KOPT-K1 (cell line): ENCODE results near the gene RNU6-1.

Experiments used
- H3K27ac ChIP-seq: fragments of 200-600 bp; sonication (generic); 2 replicates; pipeline ENCODE4 v1.5.1; 2016; ENCODE audit warnings: antibody characterized with exemption, mild to moderate bottlenecking, low read depth, low read length; ENCODE audit not compliant: poor library complexity, severe bottlenecking
- H3K36me3 ChIP-seq: fragments of 200-600 bp; sonication (generic); 2 replicates; pipeline ENCODE4 v1.5.1; 2017; ENCODE audit warnings: antibody characterized with exemption, mild to moderate bottlenecking, low read length, moderate library complexity; ENCODE audit not compliant: insufficient read depth
- H3K9me3 ChIP-seq: fragments of 200-600 bp; sonication (generic); 2 replicates; pipeline ENCODE4 v1.5.1; 2017; ENCODE audit warnings: antibody characterized with exemption, low read length, mild to moderate bottlenecking; ENCODE audit not compliant: insufficient read depth, poor library complexity, severe bottlenecking

RNU6-1 gene

DNA sequence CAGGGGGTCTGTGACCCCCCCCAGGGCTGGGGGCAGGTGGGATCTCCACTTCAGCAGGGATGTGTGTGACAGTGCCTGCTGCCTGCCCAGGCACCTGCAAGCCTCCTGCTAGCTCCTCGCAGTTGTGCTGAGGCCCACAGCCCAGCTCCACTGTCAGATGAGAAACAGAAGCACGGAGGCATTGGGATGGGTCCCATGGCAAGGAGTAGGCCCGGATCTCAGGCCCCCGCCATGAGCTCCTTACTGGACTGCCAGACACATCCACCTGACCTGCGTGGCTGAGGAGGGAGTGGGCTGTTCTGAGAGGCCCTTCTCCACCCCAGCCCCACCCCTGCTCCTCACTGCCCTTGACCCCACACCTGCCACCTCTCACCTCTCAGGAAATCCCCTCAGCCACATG lies 32.7 kb downstream of the RNU6-1 start:
- no peak overlapping the region for H3K27ac ChIP-seq

DNA sequence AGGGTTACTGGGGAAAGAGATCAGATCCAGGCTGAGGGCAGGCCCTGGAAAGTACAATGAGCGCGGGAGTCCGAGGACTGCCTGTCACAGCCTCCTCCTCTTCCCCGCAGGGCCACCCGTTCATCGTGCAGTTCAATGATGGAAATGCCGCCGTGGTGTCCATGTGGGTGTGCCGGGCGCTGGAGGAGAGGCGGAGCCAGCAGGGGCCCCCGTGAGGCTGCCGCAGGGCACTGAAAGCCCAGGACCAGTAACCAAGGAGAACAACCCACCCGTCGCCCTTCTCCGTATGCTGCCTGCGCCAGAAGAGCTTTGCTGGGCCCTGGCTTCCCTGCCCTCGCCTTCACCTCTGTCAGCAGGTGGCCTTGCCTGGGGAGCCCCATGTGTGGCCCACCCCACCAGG lies 33.3 kb downstream of the RNU6-1 start:
- H3K9me3 ChIP-seq = no peaks in the 10 kb centered on the region
- peaks cover 5% of the 10 kb centered on the region; the same call in 1 of the 2 replicates for H3K36me3 ChIP-seq
- no peak overlapping the region for H3K27ac ChIP-seq

More for the DNA sequence above, 32.7 kb downstream of the RNU6-1 start:
- Histone ChIP-seq H3K36me3 (peaks cover 5% of the 10 kb centered on the region; the same call in 1 of the 2 replicates), H3K9me3 (no peaks in the 10 kb centered on the region)

DNA sequence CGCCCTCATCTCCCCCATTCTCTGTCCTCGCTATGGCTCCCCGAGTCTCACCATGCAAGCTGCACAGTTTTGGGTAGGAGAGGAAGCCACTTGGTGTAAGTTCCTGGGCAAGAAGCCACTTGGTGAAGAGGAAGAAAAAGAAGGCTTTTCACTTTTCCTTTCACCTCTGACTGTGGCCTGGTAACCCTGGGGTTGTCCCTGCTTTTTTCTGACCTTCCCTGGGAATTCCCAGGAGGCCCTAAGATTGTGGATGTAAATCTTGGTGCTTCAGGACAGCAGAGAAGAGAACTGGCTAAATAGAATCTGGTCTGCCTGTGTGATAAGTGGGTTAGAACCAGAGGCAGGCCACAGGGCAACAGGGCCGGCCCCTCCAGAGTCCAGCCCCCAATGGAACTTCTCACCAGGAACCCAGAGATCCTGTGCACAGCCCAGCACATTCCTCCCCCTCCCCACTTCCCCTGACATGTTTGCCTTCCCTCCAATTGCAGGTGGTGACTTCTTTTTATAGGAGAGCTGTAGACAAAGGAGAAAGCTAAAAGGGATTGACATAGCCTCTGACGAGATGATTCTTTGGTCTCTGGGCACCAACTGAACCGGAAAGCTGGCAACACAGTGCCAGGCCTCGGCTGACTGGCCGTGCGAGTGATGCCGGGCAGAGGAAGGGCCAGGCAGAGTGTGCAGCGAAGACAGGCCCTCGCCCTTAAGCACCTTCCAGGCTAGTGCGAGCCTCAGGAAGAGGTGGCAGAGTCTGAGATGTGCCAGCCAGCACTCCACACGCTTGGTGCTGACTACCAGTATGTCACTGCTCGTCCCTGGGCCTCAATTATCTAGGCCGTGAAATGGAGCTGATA lies 34.0 kb downstream of the RNU6-1 start:
- Histone ChIP-seq H3K9me3 (no peaks in the 10 kb centered on the region), H3K36me3 (peaks cover 5% of the 10 kb centered on the region; the same call in 1 of the 2 replicates), H3K27ac (no peak overlapping the region)

DNA sequence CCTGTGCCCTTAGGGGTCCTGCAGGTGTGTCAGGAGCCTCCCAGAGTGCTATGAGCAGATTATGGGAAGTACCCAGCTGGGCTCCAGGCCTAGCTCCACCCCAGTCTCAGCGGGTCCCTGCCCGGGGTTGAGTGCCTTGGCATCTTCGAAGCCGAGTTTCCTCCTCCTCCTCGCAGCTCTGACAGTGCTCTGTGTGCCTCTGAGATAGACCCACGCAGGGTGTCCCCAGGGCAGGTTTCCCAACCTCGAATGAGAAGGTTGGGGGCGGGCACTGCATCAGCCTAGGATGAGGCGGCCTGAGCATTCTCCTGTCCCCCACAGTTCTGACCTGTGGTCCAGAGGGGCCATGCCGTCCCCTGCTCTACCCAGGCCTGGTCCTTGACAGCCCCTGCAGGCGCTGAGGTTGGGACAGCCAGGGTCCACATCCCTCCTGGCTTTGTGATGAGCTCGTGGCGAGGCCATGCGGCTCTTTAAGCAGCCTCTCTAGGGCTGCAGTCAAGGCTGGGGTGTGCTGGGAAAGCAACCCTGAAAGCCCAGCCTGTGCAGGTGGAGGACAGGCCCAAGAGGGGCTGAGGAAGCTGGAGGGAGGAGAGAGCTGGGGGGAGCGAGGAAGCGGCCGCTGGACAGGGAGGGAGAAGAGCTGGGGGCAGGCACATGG lies 34.7 kb downstream of the RNU6-1 start:
- H3K36me3 ChIP-seq = peaks cover 5% of the 10 kb centered on the region; the same call in 1 of the 2 replicates

DNA sequence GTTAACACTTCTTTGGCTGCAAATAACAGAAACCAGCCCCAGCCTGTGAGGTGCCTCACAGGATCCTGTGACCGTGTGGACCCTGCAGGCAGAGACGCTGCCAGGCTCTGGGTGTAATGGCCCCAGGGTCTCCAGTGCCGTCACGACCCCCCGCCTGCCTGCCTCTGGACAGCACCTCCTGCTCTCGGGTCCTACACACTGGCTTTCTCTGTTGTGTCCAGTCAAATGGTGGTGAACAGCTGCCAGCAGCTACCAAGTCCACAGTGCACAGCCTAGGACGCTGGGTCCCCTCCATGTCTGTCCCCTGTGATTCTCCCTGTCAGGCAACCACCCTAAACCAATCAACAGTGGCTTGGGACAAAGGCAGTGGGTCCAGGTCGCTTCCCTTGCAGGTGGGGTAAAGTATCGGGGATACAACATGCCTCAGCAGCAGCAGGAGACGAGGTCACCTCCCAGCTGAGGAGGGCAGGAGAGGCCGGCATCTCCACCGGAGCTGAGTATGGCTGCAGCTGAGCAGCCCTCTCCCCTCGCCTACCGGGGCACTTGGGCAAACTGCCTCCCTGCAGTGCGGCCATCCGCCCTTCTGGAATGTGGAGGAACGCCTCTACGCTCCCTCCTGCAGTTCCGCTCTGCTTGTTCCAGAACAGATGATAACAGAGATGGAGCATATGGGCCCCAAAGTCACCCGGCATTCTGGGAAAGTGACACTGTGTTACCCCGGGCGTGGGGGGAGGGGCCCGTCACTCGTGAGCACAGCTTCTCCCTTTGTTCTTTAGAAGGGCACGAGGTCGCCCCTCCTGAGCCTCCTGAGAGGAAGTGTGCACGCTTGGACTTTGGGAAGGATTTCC lies 35.6 kb downstream of the RNU6-1 start:
- Histone ChIP-seq H3K9me3 (no peaks in the 10 kb centered on the region), H3K27ac (no peak overlapping the region), H3K36me3 (peaks cover 5% of the 10 kb centered on the region; the same call in 1 of the 2 replicates)

More for the DNA sequence above, 34.7 kb downstream of the RNU6-1 start:
- Histone ChIP-seq H3K9me3 (no peaks in the 10 kb centered on the region), H3K27ac (no peak overlapping the region)

DNA sequence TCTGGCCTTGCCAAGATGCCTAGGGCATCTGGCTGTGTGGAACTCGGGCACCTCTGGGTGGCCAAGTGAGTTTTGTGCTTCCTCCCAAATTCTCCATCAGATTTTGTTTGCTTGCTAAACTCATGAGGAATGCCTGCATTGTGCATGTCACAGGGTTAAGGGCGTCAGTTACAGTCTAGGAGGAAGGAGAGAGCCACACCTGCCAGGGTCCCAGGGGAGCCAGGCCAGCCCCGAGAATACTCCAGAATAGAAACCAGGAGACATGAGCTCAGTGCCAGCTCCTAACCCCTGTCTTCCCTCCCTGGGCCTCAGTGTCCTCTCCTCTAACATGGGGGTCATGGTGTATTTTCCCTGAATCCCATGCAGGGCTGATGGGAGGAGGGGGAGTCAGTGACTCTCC lies 36.5 kb downstream of the RNU6-1 start:
- H3K36me3 ChIP-seq = peaks cover 5% of the 10 kb centered on the region; the same call in 1 of the 2 replicates
- H3K27ac ChIP-seq = no peak overlapping the region
- H3K9me3 ChIP-seq = no peaks in the 10 kb centered on the region

DNA sequence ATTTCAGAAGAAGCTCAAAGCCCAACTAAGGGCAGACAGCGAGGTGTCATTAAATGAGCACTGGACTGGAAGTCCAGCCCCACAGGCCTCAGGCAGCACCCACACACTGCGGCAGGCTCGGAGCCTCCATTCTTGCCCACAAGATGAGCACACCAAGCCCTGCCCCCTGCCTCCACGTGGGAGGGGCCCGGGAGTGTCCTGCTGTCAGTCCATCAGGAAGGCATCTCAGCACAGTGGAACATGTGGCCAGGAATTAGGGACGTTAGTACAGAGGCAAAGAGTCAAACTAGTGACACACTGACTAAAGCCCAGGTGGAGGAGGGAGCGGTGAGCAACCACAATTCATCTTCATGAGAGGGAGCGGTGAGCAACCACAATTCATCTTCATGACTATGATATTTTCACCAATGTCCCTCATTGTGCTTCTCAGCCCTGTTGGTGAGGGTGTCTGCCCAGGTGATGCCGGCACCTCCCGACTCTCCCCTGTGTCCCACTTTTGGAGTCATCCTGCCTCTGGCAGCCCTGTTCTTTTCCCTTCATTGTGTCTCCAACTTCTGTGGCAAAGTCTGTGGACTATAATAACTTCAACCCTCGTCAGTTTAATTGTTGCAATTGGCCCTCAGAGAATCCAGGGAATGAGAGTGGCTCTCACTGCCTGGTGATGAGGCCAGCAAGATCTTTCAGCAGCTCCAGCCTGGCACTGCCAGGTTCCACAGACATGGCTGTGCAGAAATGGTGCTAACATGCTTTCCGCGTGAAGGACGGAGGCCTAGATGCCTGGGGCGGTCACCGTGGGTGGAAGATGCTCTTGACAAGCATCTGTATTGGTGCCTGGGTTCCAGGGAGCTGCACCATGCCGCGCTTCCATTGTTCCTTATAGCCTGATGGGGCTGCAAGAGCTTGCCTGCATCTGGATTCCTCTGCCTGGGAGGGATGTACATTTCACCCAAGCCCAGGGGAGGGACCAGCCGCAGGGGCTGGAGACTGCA lies 37.6 kb downstream of the RNU6-1 start:
- Histone ChIP-seq H3K36me3 (peaks cover 5% of the 10 kb centered on the region; the same call in 1 of the 2 replicates), H3K9me3 (no peaks in the 10 kb centered on the region), H3K27ac (no peak overlapping the region)

DNA sequence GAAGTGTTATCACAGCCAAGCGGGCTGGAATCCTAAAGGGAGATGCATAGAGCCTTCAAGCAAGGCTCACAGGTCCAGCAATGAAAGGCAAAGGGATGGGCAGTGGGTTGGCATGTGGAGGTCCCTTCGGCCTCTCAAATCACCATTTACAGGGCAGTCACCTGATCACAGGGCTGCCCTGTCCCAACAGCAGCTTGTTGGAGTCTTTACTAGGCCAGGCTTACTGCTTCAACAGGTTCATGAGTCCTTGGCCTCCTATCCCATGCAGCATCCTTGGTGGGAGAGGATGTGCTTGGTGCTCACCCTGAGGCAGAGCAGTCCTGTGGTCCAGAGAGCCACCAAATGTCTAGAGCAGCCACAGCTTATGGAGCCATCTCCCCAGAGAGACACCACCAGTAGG lies 38.7 kb downstream of the RNU6-1 start:
- Histone ChIP-seq H3K36me3 (no peaks in the 10 kb centered on the region), H3K9me3 (no peaks in the 10 kb centered on the region), H3K27ac (no peak overlapping the region)

DNA sequence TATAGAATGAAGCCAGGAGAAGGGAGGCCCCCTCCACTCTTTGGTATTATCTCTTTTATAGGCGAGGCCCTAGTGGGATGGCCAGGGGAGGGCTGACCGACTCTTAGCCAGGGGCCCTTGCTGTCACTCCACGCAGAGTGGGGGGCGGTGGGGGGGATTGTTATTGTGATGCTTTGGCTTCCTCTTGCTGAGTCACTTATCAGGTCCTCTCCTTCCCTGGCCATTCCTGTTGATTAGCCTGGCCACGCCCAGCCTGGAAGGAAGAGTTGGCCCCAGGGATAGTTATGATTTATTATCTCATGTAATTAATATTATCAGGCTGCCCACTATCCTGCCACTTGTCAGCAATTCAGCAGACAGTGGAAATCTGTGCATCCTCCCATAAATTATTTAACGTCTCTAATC lies 40.0 kb downstream of the RNU6-1 start:
- Histone ChIP-seq H3K36me3 (peaks cover 4% of the 10 kb centered on the region; the same call in 1 of the 2 replicates), H3K9me3 (peaks cover 9% of the 10 kb centered on the region), H3K27ac (no peak overlapping the region)

DNA sequence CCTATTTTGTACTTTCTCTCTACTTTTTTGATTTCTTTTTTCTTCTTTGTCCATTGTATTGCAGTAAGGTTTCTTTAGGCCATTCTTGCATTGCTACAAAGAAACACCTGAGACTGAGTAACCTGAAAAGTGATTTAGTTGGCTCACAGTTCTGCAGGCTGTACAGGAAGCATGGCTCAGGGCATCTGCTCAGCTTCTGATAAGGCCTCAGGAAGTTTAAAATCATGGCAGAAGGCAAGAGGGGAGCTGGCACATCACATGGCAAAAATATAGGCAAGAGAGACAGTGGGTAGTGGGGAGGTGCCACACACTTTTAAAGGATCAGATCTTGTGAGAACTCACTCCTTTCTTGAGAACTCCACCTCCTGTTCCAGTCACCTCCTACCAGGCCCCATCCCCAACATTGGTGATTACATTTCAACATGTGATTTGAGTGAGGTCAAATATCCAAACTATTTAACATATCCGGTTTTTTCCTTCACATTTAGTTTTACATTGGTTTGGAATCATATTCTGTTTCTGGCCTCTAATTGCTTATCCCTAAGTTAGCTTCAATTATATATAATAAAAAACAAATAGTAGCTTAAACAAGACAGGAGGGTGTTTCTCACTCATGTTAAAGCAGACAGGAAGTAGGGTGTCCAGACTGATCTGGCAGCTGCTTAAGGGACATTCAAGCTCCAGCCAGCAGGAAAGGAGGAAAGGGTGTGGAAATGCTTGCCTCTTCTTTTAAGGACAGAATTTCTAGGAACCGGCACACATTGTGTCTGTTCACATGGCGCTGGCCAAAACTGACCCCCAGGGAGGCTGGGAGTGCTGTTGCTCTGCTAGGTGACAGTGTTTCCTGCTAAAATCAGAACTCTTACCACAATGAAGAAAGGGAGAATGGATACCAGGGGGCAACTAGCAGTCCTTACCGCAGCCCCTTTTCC lies 43.4 kb downstream of the RNU6-1 start:
- peaks cover 4% of the 10 kb centered on the region; the same call in 1 of the 2 replicates for H3K36me3 ChIP-seq
- peaks cover 13% of the 10 kb centered on the region for H3K9me3 ChIP-seq
- H3K27ac ChIP-seq = no peak overlapping the region

DNA sequence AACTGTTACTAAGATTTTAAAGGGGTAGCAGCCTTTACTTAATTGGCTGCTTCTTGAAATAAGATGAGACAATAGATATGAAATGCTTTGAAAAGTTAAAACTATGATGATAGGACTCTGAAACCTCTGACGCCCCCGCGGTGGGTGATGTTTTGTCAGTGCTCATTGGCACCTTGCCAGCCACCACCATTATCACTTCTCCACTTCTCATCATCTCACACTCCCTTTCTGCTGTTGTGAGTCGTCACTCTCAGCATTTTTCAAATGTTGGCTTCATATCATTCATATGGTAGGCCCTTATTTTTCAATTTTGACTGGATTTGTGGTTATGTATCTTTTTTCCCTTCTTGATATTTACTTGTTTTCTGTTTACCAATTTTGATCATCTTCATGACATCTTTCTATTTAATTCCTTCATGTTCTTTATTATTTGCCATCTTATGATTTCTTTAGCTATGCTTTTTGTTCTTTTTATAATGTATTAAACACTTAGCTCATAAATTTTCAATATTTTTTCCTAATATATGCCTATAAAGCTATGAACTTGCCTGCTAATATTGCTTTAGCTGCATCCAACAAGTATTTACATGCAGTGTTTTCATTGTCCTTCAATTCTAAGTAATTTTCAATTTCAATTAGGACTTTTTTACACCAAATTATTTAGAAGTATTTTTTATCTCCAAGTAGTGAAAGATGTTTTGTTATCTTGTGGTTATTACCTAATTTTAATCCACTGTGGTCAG lies 44.8 kb downstream of the RNU6-1 start:
- H3K36me3 ChIP-seq = peaks cover 4% of the 10 kb centered on the region; the same call in 1 of the 2 replicates
- peaks cover 13% of the 10 kb centered on the region for H3K9me3 ChIP-seq
- no peak overlapping the region for H3K27ac ChIP-seq

DNA sequence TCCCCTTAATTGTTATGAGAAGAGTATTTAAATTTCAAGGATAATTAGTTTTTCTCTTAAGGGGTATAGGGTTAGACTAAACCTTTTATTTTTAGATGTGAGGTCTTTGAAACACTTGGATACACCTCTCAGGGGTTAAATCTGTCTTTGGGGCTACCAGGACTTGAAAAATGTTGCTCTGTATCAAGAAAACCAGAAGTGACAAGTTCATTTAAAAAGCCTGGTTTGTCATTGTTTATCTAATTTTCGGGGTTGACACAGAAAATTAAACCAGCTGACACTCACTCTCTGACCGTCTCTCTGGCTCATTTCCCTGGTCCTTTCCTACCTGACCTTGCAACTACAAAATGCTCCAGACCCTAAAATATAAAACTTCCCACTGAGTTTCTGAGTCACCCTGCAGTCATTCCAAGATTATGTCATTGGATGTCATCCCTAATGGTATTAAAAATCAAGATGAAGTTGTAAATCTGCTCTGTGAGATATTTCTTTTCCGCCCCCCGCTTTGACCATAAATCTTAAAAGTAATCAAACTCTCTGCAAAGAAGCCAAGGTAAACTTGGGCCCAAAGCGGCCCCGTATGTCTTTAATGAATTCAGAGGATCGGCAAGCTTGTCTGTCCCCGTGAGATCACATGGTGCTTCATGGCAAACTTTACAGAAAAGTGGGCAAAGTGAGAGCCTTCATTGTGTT lies 47.4 kb downstream of the RNU6-1 start:
- Histone ChIP-seq H3K9me3 (peaks cover 13% of the 10 kb centered on the region), H3K27ac (no peak overlapping the region), H3K36me3 (peaks cover 4% of the 10 kb centered on the region; the same call in 1 of the 2 replicates)
